Measurements from ENCODE around the gene NXNL2.
A peak's percentile ranks its signal among the peaks of the same experiment; 100 is the strongest.

Gene NXNL2

GRCh38 chr9:88534456-88535225 lies at the start of gene NXNL2:
Gene NXNL2 (plus strand): TSS chr9:88535178. CDS start chr9:88535435, 257 bp downstream.
- DNase-seq (ENCODE audit: low read depth in 3 of 3) = peak in 2 of 3 experiments; percentile 39 to 57

- DNase-seq (ENCODE audit: low read depth in 3 of 3) = no peak
These were observed 46.8 kb upstream of the NXNL2 start for GRCh38 chr9:88488166-88488565.

- DNase-seq (ENCODE audit: low read depth in 3 of 3) = no peak
These were observed 39.8 kb upstream of the NXNL2 start for GRCh38 chr9:88494983-88495721.

GRCh38 chr9:88497224-88497623 lies 37.8 kb upstream of the NXNL2 start:
- DNase-seq (ENCODE audit: low read depth in 3 of 3) = no peak

GRCh38 chr9:88498880-88499279 lies 36.1 kb upstream of the NXNL2 start:
- no peak for DNase-seq (ENCODE audit: low read depth in 3 of 3)

- no peak for DNase-seq (ENCODE audit: low read depth in 3 of 3)
These were observed 33.9 kb upstream of the NXNL2 start for GRCh38 chr9:88501086-88501485.

GRCh38 chr9:88502552-88503034 lies 32.4 kb upstream of the NXNL2 start:
- no peak for DNase-seq (ENCODE audit: low read depth in 3 of 3)

GRCh38 chr9:88503081-88503844 lies 31.7 kb upstream of the NXNL2 start:
- DNase-seq (ENCODE audit: low read depth in 3 of 3) = no peak

- DNase-seq (ENCODE audit: low read depth in 3 of 3) = no peak
These were observed 30.9 kb upstream of the NXNL2 start for GRCh38 chr9:88503845-88504764.

- DNase-seq (ENCODE audit: low read depth in 3 of 3) = no peak
These were observed 26.7 kb upstream of the NXNL2 start for GRCh38 chr9:88508326-88508725.

GRCh38 chr9:88511906-88512305 lies 23.1 kb upstream of the NXNL2 start:
- DNase-seq (ENCODE audit: low read depth in 3 of 3) = no peak

- no peak for DNase-seq (ENCODE audit: low read depth in 3 of 3)
These were observed 20.7 kb upstream of the NXNL2 start for GRCh38 chr9:88514247-88514646.

GRCh38 chr9:88521308-88521707 lies 13.7 kb upstream of the NXNL2 start:
- DNase-seq (ENCODE audit: low read depth in 3 of 3) = no peak

GRCh38 chr9:88522360-88522759 lies 12.6 kb upstream of the NXNL2 start:
- no peak for DNase-seq (ENCODE audit: low read depth in 3 of 3)

GRCh38 chr9:88523056-88523455 lies 11.9 kb upstream of the NXNL2 start:
- DNase-seq (ENCODE audit: low read depth in 3 of 3) = no peak

- DNase-seq (ENCODE audit: low read depth in 3 of 3) = no peak
These were observed 10.1 kb upstream of the NXNL2 start for GRCh38 chr9:88524911-88525310.

- DNase-seq (ENCODE audit: low read depth in 3 of 3) = no peak
These were observed 7.4 kb upstream of the NXNL2 start for GRCh38 chr9:88527618-88528017.

GRCh38 chr9:88528080-88528790 lies 6.7 kb upstream of the NXNL2 start:
- no peak for DNase-seq (ENCODE audit: low read depth in 3 of 3)

- no peak for DNase-seq (ENCODE audit: low read depth in 3 of 3)
These were observed 5.5 kb upstream of the NXNL2 start for GRCh38 chr9:88529496-88529895.

GRCh38 chr9:88530051-88530450 lies 4.9 kb upstream of the NXNL2 start:
- no peak for DNase-seq (ENCODE audit: low read depth in 3 of 3)

All from stimulated activated CD4-positive, alpha-beta T cell treated with anti-CD3 and anti-CD28 coated beads, TNF-alpha, amount 100 ng/mL, for 4 hours (primary cell).